H1 (cell line): Measurements from ENCODE around the gene BRIP1. TPM values are rescaled to one million over a fixed set of nuclear protein-coding genes. Genes with fewer than 3 reads are reported as not detected.

Experiments
- CTCF ChIA-PET: fragments of 300-600 bp; sonication (Branson Sonifier 250); formaldehyde crosslinking; loops from one replicate; lab custom pipeline; 2021; ENCODE audit not compliant: partially characterized antibody; lab: Charles Lee
- POLR2A ChIA-PET: fragments of 300-600 bp; sonication (Branson Sonifier 250); formaldehyde crosslinking; loops from one replicate; lab custom pipeline; 2021; ENCODE audit warnings: inconsistent platforms; ENCODE audit not compliant: partially characterized antibody; lab: Charles Lee
- DNase-seq, 2 experiments: peaks; one replicate each; pipeline versions ENCODE4 v3.0.0 to v3.0.0-alpha.2; 2010 to 2022; ENCODE audit warnings: low spot score in 2 of 2, low read depth in 1 of 2, mixed read lengths in 1 of 2
- FAIRE-seq: peaks from 2 replicates; lab custom pipeline; 2011; peaks lifted over from hg19 to GRCh38; lab: Jason Lieb, UNC
- H2AFZ ChIP-seq: 2 replicates; pipeline ENCODE4 v1.8.1; 2012; ENCODE audit warnings: low read length, inconsistent platforms
- H2AK5ac ChIP-seq: 2 replicates; pipeline ENCODE4 v1.6.1; 2013; ENCODE audit warnings: low read depth, low read length
- H2BK120ac ChIP-seq: replicated peaks from 2 replicates; pipeline ENCODE3; 2013; ENCODE audit warnings: low read depth, low read length, inconsistent platforms
- H2BK12ac ChIP-seq: 2 replicates; pipeline ENCODE4 v1.6.1; 2013; ENCODE audit warnings: low read depth, low read length
- H2BK15ac ChIP-seq: 2 replicates; pipeline ENCODE4 v1.6.1; 2013; ENCODE audit warnings: low read length
- H2BK20ac ChIP-seq: 2 replicates; pipeline ENCODE4 v1.6.1; 2013; ENCODE audit warnings: low read length
- H2BK5ac ChIP-seq: 2 replicates; pipeline ENCODE4 v1.6.1; 2013; ENCODE audit warnings: low read depth, low read length
- H3K14ac ChIP-seq: 2 replicates; pipeline ENCODE4 v1.6.1; 2013; ENCODE audit warnings: inconsistent platforms; ENCODE audit not compliant: insufficient read length
- H3K18ac ChIP-seq: 2 replicates; pipeline ENCODE4 v1.6.1; 2013; ENCODE audit warnings: low read length; ENCODE audit errors: extremely low read depth
- H3K23ac ChIP-seq: 2 replicates; pipeline ENCODE4 v1.6.1; 2013; ENCODE audit warnings: inconsistent platforms; ENCODE audit not compliant: insufficient read length
- H3K23me2 ChIP-seq: 2 replicates; pipeline ENCODE4 v1.6.1; 2013; ENCODE audit warnings: low read depth, low read length
- H3K27ac ChIP-seq: 2 replicates; pipeline ENCODE4 v1.6.1; 2011; ENCODE audit warnings: low read depth, low read length, inconsistent platforms
- H3K27me3 ChIP-seq, 4 experiments: replicated peaks in 1 of 4; 1 replicate in 1 of 4; 2 replicates in 3 of 4; pipeline versions ENCODE4 v1.6.1 to v1.8.1; 2011 to 2013; ENCODE audit warnings: low read length in 3 of 4, mild to moderate bottlenecking in 3 of 4, inconsistent platforms in 2 of 4, mixed read lengths in 2 of 4, moderate library complexity in 1 of 4; ENCODE audit not compliant: control insufficient read depth in 3 of 4, insufficient read depth in 3 of 4; ENCODE audit errors: extremely low read depth in 1 of 4
- H3K36me3 ChIP-seq, 4 experiments: 2 replicates each; pipeline versions ENCODE4 v1.6.1 to v1.8.1; 2011 to 2013; ENCODE audit warnings: mild to moderate bottlenecking in 4 of 4, low read length in 3 of 4, moderate library complexity in 2 of 4, control low read depth in 1 of 4, inconsistent platforms in 1 of 4; ENCODE audit not compliant: insufficient read depth in 4 of 4, control insufficient read depth in 2 of 4
- H3K4ac ChIP-seq: replicated peaks from 2 replicates; pipeline ENCODE3; 2013; ENCODE audit warnings: low read length, low read depth, mixed read lengths, inconsistent platforms; ENCODE audit not compliant: insufficient read length
- H3K4me1 ChIP-seq, 4 experiments: replicated peaks in 1 of 4; 1 replicate in 1 of 4; 2 replicates in 3 of 4; pipeline versions ENCODE4 v1.6.1 to v1.8.1; 2011 to 2013; ENCODE audit warnings: low read length in 3 of 4, inconsistent platforms in 2 of 4, mixed read lengths in 1 of 4; ENCODE audit not compliant: insufficient read depth in 4 of 4, control insufficient read depth in 3 of 4
- H3K4me2 ChIP-seq, 2 experiments: 2 replicates each; pipeline versions ENCODE4 v1.6.1 to v1.8.1; 2011 to 2013; ENCODE audit warnings: low read depth in 2 of 2, low read length in 2 of 2, control low read depth in 1 of 2, inconsistent platforms in 1 of 2, mild to moderate bottlenecking in 1 of 2; ENCODE audit not compliant: insufficient read depth in 1 of 2
- H3K4me3 ChIP-seq, 4 experiments: fragments of 200-600, 300-600 bp in 1 of 4; sonication (generic), shearing (Covaris generic), sonication (Bioruptor Twin) in 1 of 4; 2 replicates each; pipeline versions ENCODE4 v1.5.1 to v1.8.1; 2011 to 2016; ENCODE audit warnings: low read length in 4 of 4, low read depth in 3 of 4, control low read depth in 2 of 4, inconsistent platforms in 2 of 4, mild to moderate bottlenecking in 2 of 4, mixed read lengths in 1 of 4, moderate library complexity in 1 of 4; ENCODE audit not compliant: insufficient read depth in 2 of 4; ENCODE audit errors: extremely low read depth in 1 of 4
- H3K56ac ChIP-seq: replicated peaks from 2 replicates; pipeline ENCODE3; 2013; ENCODE audit warnings: low read depth, mild to moderate bottlenecking, mixed read lengths, low read length, inconsistent platforms; ENCODE audit not compliant: insufficient read length
- H3K79me1 ChIP-seq: 2 replicates; pipeline ENCODE4 v1.6.1; 2013; ENCODE audit warnings: low read depth, low read length, control low read depth
- H3K79me2 ChIP-seq, 2 experiments: 2 replicates each; pipeline versions ENCODE4 v1.6.1 to v1.8.1; 2012 to 2013; ENCODE audit warnings: low read length in 2 of 2, mild to moderate bottlenecking in 2 of 2, inconsistent platforms in 1 of 2; ENCODE audit not compliant: insufficient read depth in 2 of 2, control insufficient read depth in 1 of 2
- H3K9ac ChIP-seq, 4 experiments: replicated peaks in 1 of 4; 1 replicate in 1 of 4; 2 replicates in 3 of 4; pipeline versions ENCODE4 v1.6.1 to v1.8.1; 2011 to 2013; ENCODE audit warnings: low read depth in 3 of 4, low read length in 3 of 4, control low read depth in 2 of 4, mild to moderate bottlenecking in 2 of 4, moderate library complexity in 2 of 4, inconsistent platforms in 1 of 4; ENCODE audit errors: extremely low read depth in 1 of 4
- H3K9me3 ChIP-seq, 2 experiments: 2 replicates each; pipeline versions ENCODE4 v1.6.1 to v1.8.1; 2012 to 2013; ENCODE audit warnings: mild to moderate bottlenecking in 2 of 2, moderate library complexity in 2 of 2, control low read depth in 1 of 2, inconsistent platforms in 1 of 2, low read depth in 1 of 2, low read length in 1 of 2, mixed read lengths in 1 of 2; ENCODE audit not compliant: insufficient read depth in 2 of 2
- H4K20me1 ChIP-seq, 2 experiments: replicated peaks in 1 of 2; 2 replicates each; pipeline versions ENCODE3 to v1.8.1; 2011 to 2013; ENCODE audit warnings: inconsistent platforms in 2 of 2, low read length in 2 of 2, mild to moderate bottlenecking in 1 of 2; ENCODE audit not compliant: insufficient read depth in 2 of 2, control insufficient read depth in 1 of 2
- H4K5ac ChIP-seq: 2 replicates; pipeline ENCODE4 v1.6.1; 2013; ENCODE audit warnings: low read length, low read depth, mixed read lengths, inconsistent platforms; ENCODE audit not compliant: insufficient read length
- H4K8ac ChIP-seq: 2 replicates; pipeline ENCODE4 v1.8.0; 2013; ENCODE audit warnings: mild to moderate bottlenecking, moderate library complexity, low read length, inconsistent platforms; ENCODE audit not compliant: insufficient read depth; ENCODE audit errors: extremely low read depth
- H4K91ac ChIP-seq: replicated peaks from 2 replicates; pipeline ENCODE3; 2013; ENCODE audit warnings: low read length, mixed read lengths, inconsistent platforms; ENCODE audit not compliant: insufficient read length
- CBX5 ChIP-seq: fragments of 300-800, 300-1000 bp; sonication (generic); IDR thresholded peaks from 2 replicates; pipeline ENCODE4 v1.7.1; 2016; ENCODE audit warnings: antibody characterized with exemption, low read length, low read depth
- CBX8 ChIP-seq: fragments of 300-800, 300-1000 bp; sonication (generic); IDR thresholded peaks from 2 replicates; pipeline ENCODE4 v1.7.1; 2016; ENCODE audit warnings: low read depth, low read length, borderline replicate concordance
- CTBP2 ChIP-seq: IDR thresholded peaks from 2 replicates; pipeline ENCODE4 v1.7.0; 2011; ENCODE audit warnings: borderline replicate concordance, mild to moderate bottlenecking, moderate library complexity, mixed read lengths, low read length; ENCODE audit not compliant: insufficient read depth, insufficient read length
- EZH2 ChIP-seq: fragments of 200-600 bp; sonication (generic); IDR thresholded peaks from 2 replicates; pipeline ENCODE4 v1.7.1; 2012; ENCODE audit warnings: low read depth, mild to moderate bottlenecking, moderate library complexity, low read length, inconsistent platforms; ENCODE audit not compliant: severe bottlenecking
- KDM5A ChIP-seq: fragments of 200-600 bp; IDR thresholded peaks from 2 replicates; pipeline ENCODE4 v1.7.1; 2012; ENCODE audit warnings: mild to moderate bottlenecking, low read length, inconsistent platforms, mixed read lengths
- MAFK ChIP-seq: IDR thresholded peaks from 2 replicates; pipeline ENCODE4 v1.6.1; 2012; ENCODE audit warnings: low read depth, mild to moderate bottlenecking, improper control_type of control experiment, low read length
- WGBS, 2 experiments: shearing (Covaris generic) in 1 of 2; methylation state at CpG; one replicate each; pipeline versions ENCODE4 v1.1.6 to v1.1.7; 2013 to 2015; ENCODE audit warnings: low lambda C conversion rate in 2 of 2, mixed read lengths in 2 of 2, inconsistent platforms in 1 of 2, low coverage in 1 of 2, missing lambda C conversion rate in 1 of 2; ENCODE audit not compliant: insufficient replicate concordance in 2 of 2, insufficient coverage in 1 of 2, insufficient read length in 1 of 2; ENCODE audit errors: extremely low coverage in 1 of 2, missing lambda C conversion rate in 1 of 2; 5-methylcytosine and 5-hydroxymethylcytosine counted together
- polyA plus RNA-seq, 7 experiments: library from polyadenylated mRNA; depleted of rRNA in 3 of 7; stranded (reverse) in 5 of 7; unstranded in 2 of 7; fragments of >200 nt in 5 of 7; fragments of 200-250 nt in 2 of 7; gene quantifications; 1 replicate in 5 of 7; 2 replicates in 1 of 7; 4 replicates in 1 of 7; pipeline versions ENCODE4 v1.2.1 to v1.2.3, GENCODE V29; 2011 to 2013; ENCODE audit warnings: missing spikeins in 2 of 7, mixed read lengths in 2 of 7
- total RNA-seq: library from RNA; stranded (reverse); fragmentation: NEBNext Ultra II Directional; extraction: Animal tissue kit (Norgen Biotek cat#: 25700); gene quantifications from 2 replicates; pipeline ENCODE4 v1.2.1, GENCODE V29; 2021
- TF ChIP-seq, protein P1 (sequence below): IDR thresholded peaks from 2 replicates; pipeline ENCODE4 v1.6.1; 2012; ENCODE audit warnings: low read length, inconsistent platforms

Gene BRIP1
- total and polyA plus RNA-seq, 2 of the 8 experiments (the other 6 are each of a cell fraction or from before 2014, with no cell fraction given): 5.8 to 19.2 TPM

DNA sequence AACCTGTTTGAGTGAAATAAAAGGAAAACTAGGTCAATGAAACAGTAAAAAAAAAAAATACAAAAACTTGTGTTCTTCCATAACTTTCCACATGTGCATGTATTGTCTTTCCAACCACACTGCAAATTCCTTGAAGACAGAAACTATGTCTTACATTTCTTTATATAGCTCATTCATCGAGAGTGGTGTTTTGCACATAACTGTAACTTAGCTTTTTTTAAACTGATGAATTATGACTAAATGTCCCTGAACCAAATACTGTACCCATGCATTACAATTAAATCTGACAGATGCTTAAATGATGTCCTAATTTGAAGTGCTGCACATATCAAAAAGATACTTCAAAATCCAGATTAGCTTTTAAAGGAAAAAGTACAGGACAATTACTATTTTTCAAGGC, 50.1 kb downstream of the BRIP1 start:
- DNase-seq (no peak), FAIRE-seq (no peak)
- H3K79me1 ChIP-seq: no peaks in the 10 kb centered on the region
- POLR2A ChIA-PET: no interaction called here
- H3K9ac ChIP-seq: no peak overlapping the region
- H3K4me2 ChIP-seq: no peak overlapping the region
- H3K4me1 ChIP-seq: no peaks in the 10 kb centered on the region
- H3K79me2 ChIP-seq: no peaks in the 10 kb centered on the region
- H3K4ac ChIP-seq: no peak overlapping the region
- WGBS, 2 experiments: 86% methylated on average over 1 of the region's 1 CpG; no CpG with 5 or more reads in 1 of the 2 experiments
- H2BK15ac ChIP-seq: no peak overlapping the region
- H3K23ac ChIP-seq: no peak overlapping the region
- no peak overlapping the region for H4K5ac ChIP-seq
- no peak overlapping the region for H2AFZ ChIP-seq
- TF ChIP-seq, protein P1, sequence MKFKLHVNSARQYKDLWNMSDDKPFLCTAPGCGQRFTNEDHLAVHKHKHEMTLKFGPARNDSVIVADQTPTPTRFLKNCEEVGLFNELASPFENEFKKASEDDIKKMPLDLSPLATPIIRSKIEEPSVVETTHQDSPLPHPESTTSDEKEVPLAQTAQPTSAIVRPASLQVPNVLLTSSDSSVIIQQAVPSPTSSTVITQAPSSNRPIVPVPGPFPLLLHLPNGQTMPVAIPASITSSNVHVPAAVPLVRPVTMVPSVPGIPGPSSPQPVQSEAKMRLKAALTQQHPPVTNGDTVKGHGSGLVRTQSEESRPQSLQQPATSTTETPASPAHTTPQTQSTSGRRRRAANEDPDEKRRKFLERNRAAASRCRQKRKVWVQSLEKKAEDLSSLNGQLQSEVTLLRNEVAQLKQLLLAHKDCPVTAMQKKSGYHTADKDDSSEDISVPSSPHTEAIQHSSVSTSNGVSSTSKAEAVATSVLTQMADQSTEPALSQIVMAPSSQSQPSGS: no peak
- TF ChIP-seq CTBP2 (no peak), KDM5A (no peak), CBX8 (no peak), CBX5 (no peak), MAFK (no peak), EZH2 (no peak)
- TF ChIP-seq, all 59 proteins: peak for 0
- no peak overlapping the region for H3K14ac ChIP-seq
- H3K56ac ChIP-seq: no peak overlapping the region
- CTCF ChIA-PET: interaction anchor here (0.6 kb wide), 1 partner anchor 24 kb away, joined by 3 read pairs; no protein-coding TSS in a partner anchor
- H3K18ac ChIP-seq: no peak overlapping the region
- no peak overlapping the region for H3K27ac ChIP-seq
- peaks cover 0 to 14% (median 2%) of the 10 kb centered on the region in 4 experiments; a peak in 3 of 8 replicates for H3K36me3 ChIP-seq
- H4K91ac ChIP-seq: no peak overlapping the region
- H4K8ac ChIP-seq: no peak overlapping the region
- H2BK5ac ChIP-seq: no peak overlapping the region
- H2BK12ac ChIP-seq: no peak overlapping the region
- H2BK20ac ChIP-seq: no peak overlapping the region
- no peak overlapping the region for H3K4me3 ChIP-seq
- no peaks in the 10 kb centered on the region for H4K20me1 ChIP-seq
- H3K23me2 ChIP-seq: no peaks in the 10 kb centered on the region
- H3K9me3 ChIP-seq: no peaks in the 10 kb centered on the region
- no peaks in the 10 kb centered on the region for H3K27me3 ChIP-seq
- H2AK5ac ChIP-seq: no peak overlapping the region
- no peak overlapping the region for H2BK120ac ChIP-seq
